ENCODE results near the gene SORBS1. TPM values are rescaled to one million over a fixed set of nuclear protein-coding genes. Genes with fewer than 3 reads are reported as not detected.

Gene SORBS1
- total and polyA plus RNA-seq, 9 of the 15 experiments (the other 6 are each of a cell fraction or from before 2014, with no cell fraction given), result 2.0 to 13.3 (median 6.5) TPM

DNA sequence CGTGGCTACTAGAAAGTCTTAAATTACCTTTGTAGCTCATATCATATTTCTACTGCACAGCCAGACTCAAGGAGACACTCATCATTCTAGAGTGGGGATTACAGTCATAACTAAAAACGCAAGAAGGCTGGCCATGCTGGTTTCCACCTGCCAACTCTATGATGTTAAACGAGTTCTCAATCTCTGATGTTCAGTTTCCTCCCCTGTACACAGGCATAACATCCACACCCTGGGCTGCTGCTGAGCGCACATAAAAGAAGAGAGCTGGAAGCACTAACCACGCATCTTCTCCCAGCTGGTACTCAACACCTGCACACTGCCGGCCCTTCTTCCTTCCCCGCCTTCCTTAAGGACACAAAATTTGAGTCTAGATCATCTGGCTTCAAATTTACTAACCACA, 60.5 kb downstream of the SORBS1 start:
- no peak overlapping the region for H3K4me3 ChIP-seq
- no peak for TF ChIP-seq SAFB (IDR thresholded peaks at IDR 0.05; ENCODE audit: borderline replicate concordance, low read depth, low read length)
- TF ChIP-seq ZSCAN32 (CRISPR knock-in tag; IDR thresholded peaks at IDR 0.05), result no peak
- no peak for TF ChIP-seq KHSRP (IDR thresholded peaks at IDR 0.05)
- TF ChIP-seq COPS2 (conservative IDR thresholded peaks at IDR 0.05), result no peak
- no peak for TF ChIP-seq ZNF217 (CRISPR knock-in tag; IDR thresholded peaks at IDR 0.05)
- no peak for TF ChIP-seq FOXP1 (CRISPR knock-in tag; IDR thresholded peaks at IDR 0.05)
- no peak for ATAC-seq

DNA sequence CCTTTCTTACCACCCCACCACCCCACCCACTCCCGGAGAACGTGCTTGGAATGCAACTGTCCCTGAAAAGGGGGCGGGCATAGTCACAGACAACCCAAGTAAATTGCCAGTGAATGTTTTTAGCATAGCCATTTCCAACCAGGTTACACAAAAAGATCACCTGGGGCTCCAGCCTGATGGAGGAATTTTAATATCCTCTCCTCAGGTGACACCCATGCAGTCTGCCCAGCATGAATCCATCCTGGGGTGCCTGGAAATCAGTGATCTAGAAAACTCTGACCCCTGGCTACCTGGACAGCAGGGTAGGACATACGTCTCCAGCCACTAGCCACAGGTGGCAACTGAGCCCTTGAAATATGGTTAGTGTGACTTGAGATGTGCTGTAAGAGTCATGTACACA, 61.1 kb downstream of the SORBS1 start:
- Histone ChIP-seq H3K79me2 (ENCODE audit: control insufficient read depth, insufficient read depth, low read length) (no peaks in the 10 kb centered on the region), H3K27me3 (ENCODE audit: control insufficient read depth in 2 of 2, insufficient read depth in 2 of 2, low read length in 2 of 2) (no peaks in the 10 kb centered on the region), H3K9me3 (replicated peaks; ENCODE audit: control insufficient read depth, insufficient read depth, low read depth, low read length) (no peaks in the 10 kb centered on the region), H3K4me2 (ENCODE audit: insufficient read depth, low read length) (no peak overlapping the region), H3K4me3 (no peak overlapping the region), H3K36me3 (ENCODE audit: control insufficient read depth, insufficient read depth, low read length) (no peaks in the 10 kb centered on the region), H3K4me1 (replicated peaks in 1 of 2; ENCODE audit: control insufficient read depth in 2 of 2, insufficient read depth in 2 of 2, low read length in 2 of 2) (peaks cover 13 to 58% of the 10 kb centered on the region in 2 experiments; a peak in 4 of 5 replicates), H4K20me1 (replicated peaks; ENCODE audit: control insufficient read depth, insufficient read depth, low read length) (no peaks in the 10 kb centered on the region), H3K9me1 (ENCODE audit: control insufficient read depth, insufficient read depth, low read length) (no peaks in the 10 kb centered on the region), H3K9ac (ENCODE audit: insufficient read depth in 1 of 2, low read depth in 2 of 2, low read length in 2 of 2) (no peak overlapping the region), H3K27ac (ENCODE audit: extremely low read depth, low read depth, low read length) (no peak overlapping the region), H2AFZ (ENCODE audit: low read depth, low read length) (no peak overlapping the region)
- WGBS (ENCODE audit: insufficient coverage, low coverage, missing lambda C conversion rate), result 97% methylated on average over 4 of the region's 4 CpGs
- POLR2A ChIA-PET, result no interaction called here
- intact Hi-C loops (cut with micrococcal nuclease), result no loop called here
- in situ Hi-C loops (cut with MboI), result no loop called here
- CTCF ChIA-PET (ENCODE audit: low intra/inter-chr PET ratio), result no interaction called here
- DNase-seq (ENCODE audit: extremely low read depth in 1 of 4, low spot score in 3 of 4) (no peak), ATAC-seq (no peak), FAIRE-seq (no peak)
- no TSS peak for BruUV-seq (replicated peaks)
- no peak for TF ChIP-seq STAG1 (CRISPR knock-in tag; IDR thresholded peaks at IDR 0.05; ENCODE audit: borderline replicate concordance)
- TF ChIP-seq ZNF134 (CRISPR knock-in tag; conservative IDR thresholded peaks at IDR 0.05), result no peak
- no peak for TF ChIP-seq CGGBP1 (CRISPR knock-in tag; IDR thresholded peaks at IDR 0.05)
- no peak for TF ChIP-seq ZNF583 (CRISPR knock-in tag; IDR thresholded peaks at IDR 0.05)

More for the DNA sequence above, 60.5 kb downstream of the SORBS1 start:
- Histone ChIP-seq H3K36me3 (ENCODE audit: control insufficient read depth, insufficient read depth, low read length) (no peaks in the 10 kb centered on the region), H3K9me3 (replicated peaks; ENCODE audit: control insufficient read depth, insufficient read depth, low read depth, low read length) (no peaks in the 10 kb centered on the region), H3K79me2 (ENCODE audit: control insufficient read depth, insufficient read depth, low read length) (no peaks in the 10 kb centered on the region), H4K20me1 (replicated peaks; ENCODE audit: control insufficient read depth, insufficient read depth, low read length) (no peaks in the 10 kb centered on the region), H3K4me2 (ENCODE audit: insufficient read depth, low read length) (no peak overlapping the region), H2AFZ (ENCODE audit: low read depth, low read length) (no peak overlapping the region), H3K27me3 (ENCODE audit: control insufficient read depth in 2 of 2, insufficient read depth in 2 of 2, low read length in 2 of 2) (no peaks in the 10 kb centered on the region), H3K27ac (ENCODE audit: extremely low read depth, low read depth, low read length) (no peak overlapping the region), H3K9ac (ENCODE audit: insufficient read depth in 1 of 2, low read depth in 2 of 2, low read length in 2 of 2) (no peak overlapping the region), H3K9me1 (ENCODE audit: control insufficient read depth, insufficient read depth, low read length) (no peaks in the 10 kb centered on the region), H3K4me1 (replicated peaks in 1 of 2; ENCODE audit: control insufficient read depth in 2 of 2, insufficient read depth in 2 of 2, low read length in 2 of 2) (peaks cover 13 to 61% of the 10 kb centered on the region in 2 experiments; a peak in 4 of 5 replicates)
- WGBS (ENCODE audit: insufficient coverage, low coverage, missing lambda C conversion rate), result 69% methylated on average over 4 of the region's 7 CpGs
- in situ Hi-C loops (cut with MboI) (no loop called here), intact Hi-C loops (cut with micrococcal nuclease) (no loop called here)
- FAIRE-seq (no peak), DNase-seq (ENCODE audit: extremely low read depth in 1 of 4, low spot score in 3 of 4) (no peak)
- BruUV-seq (replicated peaks), result no TSS peak
- ChIA-PET CTCF (ENCODE audit: low intra/inter-chr PET ratio) (no interaction called here), POLR2A (no interaction called here)
